ENCODE results near the gene COL28A1. TPM values are rescaled to one million over a fixed set of nuclear protein-coding genes. Genes with fewer than 3 reads are reported as not detected.
"Not testable (repeated sequence)": the region's sequence is repeated elsewhere in the genome, so short reads cannot be mapped to it uniquely, and the experiment has no call there.

The COL28A1 gene
- total and polyA plus RNA-seq, 4 donors: 1.3 to 10.2 (median 3.2) TPM

DNA sequence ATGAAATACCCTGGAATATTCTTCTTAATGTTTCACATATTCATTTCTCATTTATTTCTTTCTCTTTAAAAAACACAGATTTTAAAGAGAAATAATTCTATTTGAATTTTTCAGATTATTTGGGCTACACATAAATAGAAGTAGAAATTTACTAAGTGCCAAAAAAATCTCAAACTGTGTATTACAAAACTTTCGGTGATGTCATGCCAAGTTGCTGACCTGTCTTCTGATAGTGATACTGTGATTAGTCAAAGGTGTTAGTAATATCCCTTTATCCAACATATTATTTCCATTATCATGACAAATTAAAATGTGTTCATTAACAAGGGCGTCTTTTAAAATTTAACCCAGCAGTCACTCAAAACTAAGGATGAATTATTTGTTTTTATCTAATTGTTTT, 60.1 kb downstream of the COL28A1 start:
- Histone ChIP-seq H3K4me1 (ENCODE audit: control insufficient read depth in 5 of 5, insufficient read depth in 5 of 5, low read length in 5 of 5) (no peaks in the 10 kb centered on the region), H3K36me3 (ENCODE audit: control insufficient read depth in 4 of 4, insufficient read depth in 4 of 4, low read length in 4 of 4) (no peaks in the 10 kb centered on the region), H3K27ac (ENCODE audit: low read depth in 1 of 2, low read length in 1 of 2) (no peak overlapping the region), H3K4me3 (no peak overlapping the region), H3K9me3 (ENCODE audit: control insufficient read depth in 4 of 4, insufficient read depth in 3 of 4, low read length in 3 of 4) (peaks cover 0 to 3% (median 0%) of the 10 kb centered on the region in 4 donors), H3K27me3 (ENCODE audit: control insufficient read depth in 3 of 3, insufficient read depth in 3 of 3, low read length in 2 of 3) (no peaks in the 10 kb centered on the region), H3K9ac (ENCODE audit: insufficient read depth in 1 of 2, low read length in 2 of 2) (no peak overlapping the region)
- no peak for TF ChIP-seq CTCF (IDR thresholded peaks at IDR 0.05; ENCODE audit: control extremely low read depth, extremely low read depth)
- WGBS, 2 donors: 85 to 92% methylated on average over 2 of the region's 2 CpGs
- no peak for ATAC-seq (ENCODE audit: insufficient read depth, low FRiP score)
- no peak for DNase-seq

- Histone ChIP-seq H3K36me3 (ENCODE audit: control insufficient read depth in 4 of 4, insufficient read depth in 4 of 4, low read length in 4 of 4) (no peaks in the 10 kb centered on the region), H3K27me3 (ENCODE audit: control insufficient read depth in 3 of 3, insufficient read depth in 3 of 3, low read length in 2 of 3) (no peaks in the 10 kb centered on the region), H3K4me1 (ENCODE audit: control insufficient read depth in 5 of 5, insufficient read depth in 5 of 5, low read length in 5 of 5) (no peaks in the 10 kb centered on the region), H3K4me3 (no peak overlapping the region), H3K9me3 (ENCODE audit: control insufficient read depth in 4 of 4, insufficient read depth in 3 of 4, low read length in 3 of 4) (peaks cover 0 to 3% (median 0%) of the 10 kb centered on the region in 4 donors), H3K27ac (ENCODE audit: low read depth in 1 of 2, low read length in 1 of 2) (no peak overlapping the region), H3K9ac (ENCODE audit: insufficient read depth in 1 of 2, low read length in 2 of 2) (no peak overlapping the region)
- DNase-seq (no peak), ATAC-seq (ENCODE audit: insufficient read depth, low FRiP score) (no peak)
- TF ChIP-seq CTCF (IDR thresholded peaks at IDR 0.05; ENCODE audit: control extremely low read depth, extremely low read depth): no peak
Observed at GRCh38 chr7:7474436-7474835, 61.2 kb downstream of the COL28A1 start.

GRCh38 chr7:7464991-7465765, 70.5 kb downstream of the COL28A1 start:
- H3K9ac ChIP-seq (ENCODE audit: insufficient read depth in 1 of 2, low read length in 2 of 2); H3K36me3 ChIP-seq (ENCODE audit: control insufficient read depth in 4 of 4, insufficient read depth in 4 of 4, low read length in 4 of 4); H3K27ac ChIP-seq (ENCODE audit: low read depth in 1 of 2, low read length in 1 of 2); H3K4me1 ChIP-seq (ENCODE audit: control insufficient read depth in 5 of 5, insufficient read depth in 5 of 5, low read length in 5 of 5); DNase-seq; H3K4me3 ChIP-seq; ATAC-seq (ENCODE audit: insufficient read depth, low FRiP score); H3K9me3 ChIP-seq (ENCODE audit: control insufficient read depth in 4 of 4, insufficient read depth in 3 of 4, low read length in 3 of 4); H3K27me3 ChIP-seq (ENCODE audit: control insufficient read depth in 3 of 3, insufficient read depth in 3 of 3, low read length in 2 of 3): not testable (repeated sequence)
- 93% methylated on average over 25 to 30 of the region's 39 CpGs for WGBS, 2 donors

DNA sequence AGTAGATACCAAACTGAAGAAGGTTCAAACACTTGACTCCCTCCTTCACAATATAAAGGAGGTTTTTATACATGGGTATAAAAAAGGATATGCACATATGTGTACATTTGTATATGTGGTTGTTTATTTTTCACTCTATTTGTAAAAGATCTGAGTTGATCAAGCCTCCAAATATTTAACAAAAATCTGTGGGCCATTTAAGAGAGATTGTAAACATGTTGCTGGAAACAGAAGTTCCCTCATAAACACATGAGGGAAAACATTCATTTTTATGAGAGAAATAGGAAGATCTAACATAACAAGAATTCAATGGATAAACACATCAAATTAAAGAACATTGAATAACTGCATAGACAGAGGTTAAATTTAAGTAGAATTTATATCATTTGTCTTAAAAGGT, 81.7 kb downstream of the COL28A1 start:
- Histone ChIP-seq H3K36me3 (ENCODE audit: control insufficient read depth in 4 of 4, insufficient read depth in 4 of 4, low read length in 4 of 4) (no peaks in the 10 kb centered on the region), H3K27me3 (ENCODE audit: control insufficient read depth in 3 of 3, insufficient read depth in 3 of 3, low read length in 2 of 3) (no peaks in the 10 kb centered on the region), H3K4me1 (ENCODE audit: control insufficient read depth in 5 of 5, insufficient read depth in 5 of 5, low read length in 5 of 5) (no peaks in the 10 kb centered on the region), H3K27ac (ENCODE audit: low read depth in 1 of 2, low read length in 1 of 2) (no peak overlapping the region), H3K9ac (ENCODE audit: insufficient read depth in 1 of 2, low read length in 2 of 2) (no peak overlapping the region), H3K4me3 (no peak overlapping the region), H3K9me3 (ENCODE audit: control insufficient read depth in 4 of 4, insufficient read depth in 3 of 4, low read length in 3 of 4) (no peaks in the 10 kb centered on the region)
- no peak for ATAC-seq (ENCODE audit: insufficient read depth, low FRiP score)
- DNase-seq: no peak
- TF ChIP-seq CTCF (IDR thresholded peaks at IDR 0.05; ENCODE audit: control extremely low read depth, extremely low read depth): no peak
